SKM-1 treated with dmso at 0.1 percent for 144 hours (cell line): ENCODE results near the gene RNF144B.

Experiments used
- DNase-seq: peaks from one replicate; lab custom pipeline; 2025; ENCODE audit not compliant: unreplicated experiment; lab: John Stamatoyannopoulos, UW

Gene RNF144B

GRCh38 chr6:18478610-18479009 lies 91.5 kb downstream of the RNF144B start:
- DNase-seq = no peak

- no peak for DNase-seq
Observed at GRCh38 chr6:18481870-18482269, 94.7 kb downstream of the RNF144B start.

- no peak for DNase-seq
Observed at GRCh38 chr6:18485660-18486435, 98.7 kb downstream of the RNF144B start.

GRCh38 chr6:18488004-18488403 lies 100.9 kb downstream of the RNF144B start:
- DNase-seq = no peak

- no peak for DNase-seq
Observed at GRCh38 chr6:18488526-18489270, 101.5 kb downstream of the RNF144B start.

GRCh38 chr6:18489335-18489734 lies 102.2 kb downstream of the RNF144B start:
- no peak for DNase-seq

GRCh38 chr6:18491308-18492045 lies 104.3 kb downstream of the RNF144B start:
- DNase-seq = no peak

- DNase-seq = no peak
Observed at GRCh38 chr6:18492972-18493371, 105.8 kb downstream of the RNF144B start.

- DNase-seq = no peak
Observed at GRCh38 chr6:18493382-18493891, 106.3 kb downstream of the RNF144B start.

GRCh38 chr6:18493925-18494324 lies 106.8 kb downstream of the RNF144B start:
- no peak for DNase-seq

GRCh38 chr6:18495236-18495635 lies 108.1 kb downstream of the RNF144B start:
- DNase-seq = no peak

- DNase-seq = no peak
Observed at GRCh38 chr6:18496462-18496861, 109.3 kb downstream of the RNF144B start.

GRCh38 chr6:18497006-18497405 lies 109.9 kb downstream of the RNF144B start:
- no peak for DNase-seq

- no peak for DNase-seq
Observed at GRCh38 chr6:18498408-18498807, 111.3 kb downstream of the RNF144B start.

GRCh38 chr6:18500921-18501662 lies 113.9 kb downstream of the RNF144B start:
- no peak for DNase-seq

GRCh38 chr6:18501663-18502013 lies 114.5 kb downstream of the RNF144B start:
- peak; percentile 11 for DNase-seq

GRCh38 chr6:18503206-18503592 lies 116.0 kb downstream of the RNF144B start:
- no peak for DNase-seq

- peak; percentile 74 for DNase-seq
Observed at GRCh38 chr6:18503593-18504231, 116.6 kb downstream of the RNF144B start.

- DNase-seq = no peak
Observed at GRCh38 chr6:18504232-18504596, 117.1 kb downstream of the RNF144B start.

- DNase-seq = no peak
Observed at GRCh38 chr6:18506382-18507017, 119.3 kb downstream of the RNF144B start.
